GM12878 (cell line): ENCODE results near the gene IRX4. TPM values are rescaled to one million over a fixed set of nuclear protein-coding genes. Genes with fewer than 3 reads are reported as not detected.

Source experiments
- ATAC-seq: fragments of 200-7000 bp; cut with Tn5 transposase; 3 replicates; pipeline ENCODE4 v1.9.1; 2020; ENCODE audit warnings: mild to moderate bottlenecking, moderate library complexity
- BruUV-seq: library from RNA; stranded (reverse); fragments of 400-500 nt; replicated peaks from 2 replicates; lab custom pipeline; 2021; lab: Mats Ljungman, UMichigan
- CTCF ChIA-PET: fragments of 300-600 bp; sonication (Branson Sonifier 250); formaldehyde crosslinking; extraction: SDS; loops from one replicate; lab custom pipeline; 2021; ENCODE audit warnings: inconsistent platforms; lab: Yijun Ruan, JAX
- POLR2A ChIA-PET: fragments of 350-600 bp; formaldehyde crosslinking; extraction: SDS; loops from one replicate; lab custom pipeline; 2021; ENCODE audit warnings: inconsistent platforms; lab: Charles Lee
- RAD21 ChIA-PET: fragments of 300-600 bp; sonication (Branson Sonifier 250); formaldehyde crosslinking; loops from one replicate; lab custom pipeline; 2023; ENCODE audit warnings: antibody characterized with exemption; ENCODE audit not compliant: unreplicated experiment; lab: Charles Lee
- SMC1A ChIA-PET: fragments of 300-600 bp; sonication (Branson Sonifier 250); formaldehyde crosslinking; loops from one replicate; lab custom pipeline; 2023; ENCODE audit not compliant: unreplicated experiment, uncharacterized antibody; lab: Charles Lee
- DNase-seq: peaks from one replicate; pipeline ENCODE4 v3.0.0-alpha.2; 2011; ENCODE audit warnings: low read depth, low spot score
- FAIRE-seq: peaks from 3 replicates; lab custom pipeline; 2011; peaks lifted over from hg19 to GRCh38; lab: Jason Lieb, UNC
- H2AFZ ChIP-seq: 2 replicates; pipeline ENCODE4 v1.6.0; 2011; ENCODE audit warnings: low read depth, low read length, control low read depth; ENCODE audit not compliant: control insufficient read depth
- H3K27ac ChIP-seq: 2 replicates; pipeline ENCODE4 v1.5.1; 2011; ENCODE audit warnings: control low read depth; ENCODE audit not compliant: control insufficient read depth, insufficient read depth
- H3K27me3 ChIP-seq, 2 experiments: replicated peaks in 1 of 2; 2 replicates each; pipeline versions ENCODE4 v1.6.0 to v1.6.1; 2011; ENCODE audit warnings: low read length in 1 of 2; ENCODE audit not compliant: control insufficient read depth in 2 of 2, insufficient read depth in 2 of 2
- H3K36me3 ChIP-seq, 2 experiments: 2 replicates each; pipeline ENCODE4 v1.5.1; 2011; ENCODE audit warnings: low read length in 1 of 2; ENCODE audit not compliant: control insufficient read depth in 2 of 2, insufficient read depth in 2 of 2
- H3K4me1 ChIP-seq: 2 replicates; pipeline ENCODE4 v1.6.1; 2011; ENCODE audit warnings: mild to moderate bottlenecking, low read length, moderate library complexity, mixed read lengths; ENCODE audit not compliant: control insufficient read depth, insufficient read depth
- H3K4me2 ChIP-seq: 2 replicates; pipeline ENCODE4 v1.6.0; 2011; ENCODE audit warnings: control low read depth; ENCODE audit not compliant: control insufficient read depth, insufficient read depth
- H3K4me3 ChIP-seq: fragments of 200-600 bp; sonication (generic); 2 replicates; pipeline ENCODE4 v1.5.1; 2016
- H3K79me2 ChIP-seq: 2 replicates; pipeline ENCODE4 v1.6.0; 2011; ENCODE audit warnings: low read length; ENCODE audit not compliant: control insufficient read depth, insufficient read depth
- H3K9ac ChIP-seq: 2 replicates; pipeline ENCODE4 v1.8.0; 2011; ENCODE audit warnings: low read length, control low read depth, mixed read lengths; ENCODE audit not compliant: control insufficient read depth, insufficient read depth
- H3K9me3 ChIP-seq: replicated peaks from 3 replicates; pipeline ENCODE4 v1.5.1; 2011; ENCODE audit warnings: mild to moderate bottlenecking, low read length; ENCODE audit not compliant: control insufficient read depth, insufficient read depth
- H4K20me1 ChIP-seq: 2 replicates; pipeline ENCODE4 v1.6.0; 2011; ENCODE audit not compliant: control insufficient read depth, insufficient read depth
- IKZF2 ChIP-seq, 2 experiments: fragments of 450-650 bp; IDR thresholded peaks; 2 replicates each; pipeline ENCODE4 v1.6.1; 2017; ENCODE audit warnings: mild to moderate bottlenecking in 2 of 2, moderate library complexity in 2 of 2
- SMAD5 ChIP-seq: IDR thresholded peaks from 2 replicates; pipeline ENCODE4 v1.6.1; 2016; ENCODE audit warnings: antibody characterized with exemption, low read depth
- WGBS: methylation state at CpG from one replicate; pipeline ENCODE4 v1.1.6; 2016; ENCODE audit warnings: low lambda C conversion rate; ENCODE audit not compliant: insufficient replicate concordance, insufficient coverage; ENCODE audit errors: missing lambda C conversion rate; 5-methylcytosine and 5-hydroxymethylcytosine counted together
- in situ Hi-C: fragments of 300-500 bp; cut with MboI; formaldehyde crosslinking; loops from 9 replicates; pipeline ENCODE4 v1.14.3; 2018; ENCODE audit warnings: mixed read lengths
- intact Hi-C: fragments of 100-400 bp; cut with micrococcal nuclease; formaldehyde crosslinking; loops from one replicate; pipeline ENCODE4 v1.14.2; 2022; ENCODE audit not compliant: unreplicated experiment
- polyA plus RNA-seq, 11 experiments: library from polyadenylated mRNA; depleted of rRNA in 4 of 11; unstranded in 6 of 11; stranded (reverse) in 5 of 11; fragments of >200 nt; fragmentation: Nextera tagmentation in 4 of 11; fragmentation: Illumina TruSeq in 1 of 11; extraction: Ambion mirVana in 4 of 11; extraction: Trizol in 1 of 11; gene quantifications; 1 replicate in 1 of 11; 2 replicates in 10 of 11; pipeline versions ENCODE4 v1.2.1 to v1.2.3, GENCODE V29; 2011 to 2016; ENCODE audit warnings: inconsistent platforms in 2 of 11, missing spikeins in 2 of 11, low read depth in 1 of 11
- total RNA-seq, 4 experiments: library from RNA; depleted of rRNA in 3 of 4; stranded (reverse); fragments of >200 nt in 3 of 4; fragmentation: Illumina TruSeq in 1 of 4; extraction: Trizol in 1 of 4; gene quantifications; 2 replicates each; pipeline versions ENCODE4 v1.2.1 to v1.2.3, GENCODE V29; 2013 to 2021

The IRX4 gene
- total and polyA plus RNA-seq, 10 of the 15 experiments (the other 5 are each of a cell fraction or from before 2014, with no cell fraction given) = not detected

GRCh38 chr5:1923766-1924165, 41.0 kb upstream of the IRX4 start:
- H4K20me1 ChIP-seq = no peaks in the 10 kb centered on the region
- FAIRE-seq = no peak
- intact Hi-C loops (no loop called here), in situ Hi-C loops (no loop called here)
- no peaks in the 10 kb centered on the region; a peak in 1 of 4 replicates for H3K27me3 ChIP-seq
- H2AFZ ChIP-seq = no peak overlapping the region
- no peak overlapping the region for H3K4me3 ChIP-seq
- DNase-seq = no peak
- ChIA-PET CTCF (no interaction called here), RAD21 (no interaction called here)
- no TSS peak for BruUV-seq
- no peaks in the 10 kb centered on the region for H3K9me3 ChIP-seq
- no peak for TF ChIP-seq SMAD5
- TF ChIP-seq, all 136 proteins: peak for 0
- Histone ChIP-seq H3K36me3 (no peaks in the 10 kb centered on the region), H3K4me2 (no peak overlapping the region), H3K4me1 (no peaks in the 10 kb centered on the region), H3K27ac (no peak overlapping the region), H3K79me2 (no peaks in the 10 kb centered on the region), H3K9ac (no peak overlapping the region)
- 49% methylated on average over 16 of the region's 16 CpGs for WGBS
- SMC1A ChIA-PET = no interaction called here
- ATAC-seq = no peak
- POLR2A ChIA-PET = no interaction called here

GRCh38 chr5:1923341-1923740, 40.6 kb upstream of the IRX4 start:
- no peak overlapping the region for H2AFZ ChIP-seq
- in situ Hi-C loops = no loop called here
- ATAC-seq = no peak
- H3K36me3 ChIP-seq = no peaks in the 10 kb centered on the region
- CTCF ChIA-PET = no interaction called here
- no peaks in the 10 kb centered on the region for H3K79me2 ChIP-seq
- TF ChIP-seq IKZF2 (IDR thresholded peaks at IDR 0.05) = no peak
- TF ChIP-seq, all 136 proteins: peak for 0
- ChIA-PET RAD21 (no interaction called here), SMC1A (no interaction called here), POLR2A (no interaction called here)
- H3K4me1 ChIP-seq = no peaks in the 10 kb centered on the region
- H3K27me3 ChIP-seq = no peaks in the 10 kb centered on the region; a peak in 2 of 4 replicates
- H3K4me3 ChIP-seq = no peak overlapping the region
- no peak for DNase-seq
- intact Hi-C loops = no loop called here
- no peak overlapping the region for H3K27ac ChIP-seq
- no peak overlapping the region for H3K4me2 ChIP-seq
- no peak overlapping the region for H3K9ac ChIP-seq
- H4K20me1 ChIP-seq = no peaks in the 10 kb centered on the region
- no peak for FAIRE-seq
- BruUV-seq = no TSS peak
- no peaks in the 10 kb centered on the region for H3K9me3 ChIP-seq
- 71% methylated on average over 15 of the region's 15 CpGs for WGBS
